HepG2 (cell line): Measurements from ENCODE around the gene FSIP1.

Experiments
- SP1 ChIP-seq, 2 experiments: fragments of 450-650 bp in 1 of 2; sonication (generic) in 1 of 2; formaldehyde crosslinking in 1 of 2; IDR thresholded peaks; 2 replicates each; pipeline versions ENCODE4 v1.4.0 to v1.6.1; 2016 to 2020; ENCODE audit warnings: missing genetic modification reagents in 1 of 2
- ZNF335 ChIP-seq: sonication (generic); formaldehyde crosslinking; IDR thresholded peaks from 2 replicates; pipeline ENCODE4 v1.4.0; 2020; ENCODE audit warnings: missing genetic modification reagents
- TF ChIP-seq, protein P1 (sequence below): sonication (generic); formaldehyde crosslinking; conservative IDR thresholded peaks from 2 replicates; pipeline ENCODE4 v1.4.0; 2020; ENCODE audit warnings: missing genetic modification reagents

DNA sequence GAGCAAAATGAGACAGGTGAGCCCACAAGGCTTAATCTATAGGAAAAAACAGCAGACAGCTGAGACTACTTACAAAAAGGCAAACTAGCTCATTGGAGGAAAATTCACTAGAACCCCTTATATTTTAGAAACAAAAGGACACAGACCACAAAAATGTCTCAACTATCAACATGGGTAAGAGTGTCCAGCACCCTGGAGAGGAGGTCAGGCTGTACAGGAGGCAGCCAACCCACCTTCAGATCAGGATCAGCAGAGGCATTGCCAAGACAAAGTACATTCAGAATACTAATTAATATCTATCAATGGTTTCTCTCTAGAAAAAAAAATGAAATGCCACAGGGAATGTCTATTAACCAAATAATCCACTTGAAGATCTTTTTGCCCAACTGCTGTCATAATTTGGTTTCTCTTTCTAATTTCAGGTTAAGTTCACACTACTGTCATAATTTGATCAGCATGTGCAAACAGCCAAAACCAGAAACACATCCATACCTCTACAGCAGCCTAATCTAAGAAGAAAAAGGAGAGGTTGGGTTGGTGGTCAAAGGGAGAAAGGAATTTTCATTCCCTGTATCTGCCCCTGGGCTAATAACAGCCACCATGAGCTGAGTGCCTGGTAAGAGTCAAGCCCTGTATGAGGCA lies 227.8 kb downstream of the FSIP1 start:
- TF ChIP-seq, protein P1, sequence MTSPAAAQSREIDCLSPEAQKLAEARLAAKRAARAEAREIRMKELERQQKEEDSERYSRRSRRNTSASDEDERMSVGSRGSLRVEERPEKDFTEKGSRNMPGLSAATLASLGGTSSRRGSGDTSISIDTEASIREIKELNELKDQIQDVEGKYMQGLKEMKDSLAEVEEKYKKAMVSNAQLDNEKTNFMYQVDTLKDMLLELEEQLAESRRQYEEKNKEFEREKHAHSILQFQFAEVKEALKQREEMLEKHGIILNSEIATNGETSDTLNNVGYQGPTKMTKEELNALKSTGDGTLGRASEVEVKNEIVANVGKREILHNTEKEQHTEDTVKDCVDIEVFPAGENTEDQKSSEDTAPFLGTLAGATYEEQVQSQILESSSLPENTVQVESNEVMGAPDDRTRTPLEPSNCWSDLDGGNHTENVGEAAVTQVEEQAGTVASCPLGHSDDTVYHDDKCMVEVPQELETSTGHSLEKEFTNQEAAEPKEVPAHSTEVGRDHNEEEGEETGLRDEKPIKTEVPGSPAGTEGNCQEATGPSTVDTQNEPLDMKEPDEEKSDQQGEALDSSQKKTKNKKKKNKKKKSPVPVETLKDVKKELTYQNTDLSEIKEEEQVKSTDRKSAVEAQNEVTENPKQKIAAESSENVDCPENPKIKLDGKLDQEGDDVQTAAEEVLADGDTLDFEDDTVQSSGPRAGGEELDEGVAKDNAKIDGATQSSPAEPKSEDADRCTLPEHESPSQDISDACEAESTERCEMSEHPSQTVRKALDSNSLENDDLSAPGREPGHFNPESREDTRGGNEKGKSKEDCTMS (CRISPR knock-in tag) = no peak
- TF ChIP-seq SP1 (IDR thresholded peaks at IDR 0.05) (no peak), SP1 (CRISPR knock-in tag; IDR thresholded peaks at IDR 0.05) (no peak), ZNF335 (no peak)
